Measurements from ENCODE around the gene NUPR1.
"Not testable (repeated sequence)": the region's sequence is repeated elsewhere in the genome, so short reads cannot be mapped to it uniquely, and the experiment has no call there.

- not testable (repeated sequence) for TF ChIP-seq POLR2A (IDR thresholded peaks at IDR 0.05; ENCODE audit: low read length); GATA1 (IDR thresholded peaks at IDR 0.05; ENCODE audit: low read depth, low read length)
Observed at GRCh38 chr16:28545964-28546363, 7.2 kb upstream of the NUPR1 start.

All from erythroblast (primary cell).